Hepatocyte (in vitro differentiated cells): ENCODE measurements around the gene SF3B5. TPM values are rescaled to one million over a fixed set of nuclear protein-coding genes. Genes with fewer than 3 reads are reported as not detected.

Experiments used
- DNase-seq: peaks from one replicate; pipeline ENCODE4 v3.0.0-alpha.2; 2016; ENCODE audit warnings: low spot score
- H2AFZ ChIP-seq: fragments of 200-600 bp; sonication (generic); 2 replicates; pipeline ENCODE4 v1.6.0; 2016; ENCODE audit warnings: antibody characterized with exemption, mild to moderate bottlenecking
- H3K27ac ChIP-seq: fragments of 200-600 bp; sonication (generic); 2 replicates; pipeline ENCODE4 v1.5.1; 2016; ENCODE audit warnings: mild to moderate bottlenecking
- H3K27me3 ChIP-seq: fragments of 200-600 bp; sonication (generic); 2 replicates; pipeline ENCODE4 v1.6.1; 2016
- H3K36me3 ChIP-seq: fragments of 200-600 bp; sonication (generic); replicated peaks from 2 replicates; pipeline ENCODE4 v1.5.1; 2016; ENCODE audit warnings: low read depth; ENCODE audit not compliant: insufficient read depth
- H3K4me1 ChIP-seq: fragments of 200-600 bp; sonication (generic); 2 replicates; pipeline ENCODE4 v1.5.1; 2016; ENCODE audit warnings: mild to moderate bottlenecking, moderate library complexity; ENCODE audit not compliant: insufficient read depth
- H3K4me2 ChIP-seq: fragments of 200-600 bp; sonication (generic); 2 replicates; pipeline ENCODE4 v1.6.0; 2016
- H3K4me3 ChIP-seq: fragments of 200-600 bp; sonication (generic); 2 replicates; pipeline ENCODE4 v1.5.1; 2016; ENCODE audit warnings: mild to moderate bottlenecking
- H3K79me2 ChIP-seq: fragments of 200-600 bp; sonication (generic); 2 replicates; pipeline ENCODE4 v1.6.0; 2017; ENCODE audit warnings: mild to moderate bottlenecking
- H3K9me2 ChIP-seq: fragments of 200-600 bp; sonication (generic); replicated peaks from 2 replicates; pipeline ENCODE4 v1.6.0; 2017; ENCODE audit warnings: mild to moderate bottlenecking; ENCODE audit not compliant: insufficient read depth
- H3K9me3 ChIP-seq: fragments of 200-600 bp; sonication (generic); 2 replicates; pipeline ENCODE4 v1.5.1; 2016; ENCODE audit warnings: low read depth, mild to moderate bottlenecking
- H4K20me1 ChIP-seq: fragments of 200-600 bp; sonication (generic); 2 replicates; pipeline ENCODE4 v1.6.0; 2016; ENCODE audit warnings: mild to moderate bottlenecking; ENCODE audit not compliant: insufficient read depth, poor library complexity, severe bottlenecking
- CTCF ChIP-seq: fragments of 200-600 bp; sonication (generic); IDR thresholded peaks from 2 replicates; pipeline ENCODE4 v1.5.1; 2016; ENCODE audit warnings: antibody characterized with exemption, mild to moderate bottlenecking; ENCODE audit not compliant: poor library complexity
- EZH2 ChIP-seq: fragments of 200-600 bp; sonication (generic); IDR thresholded peaks from 2 replicates; pipeline ENCODE4 v1.6.1; 2016; ENCODE audit warnings: antibody characterized with exemption, mild to moderate bottlenecking, borderline replicate concordance
- EZH2phosphoT487 ChIP-seq: fragments of 200-600 bp; sonication (generic); IDR thresholded peaks from one replicate; pipeline ENCODE4 v1.6.1; 2018; ENCODE audit warnings: antibody characterized with exemption, mild to moderate bottlenecking, low read depth, moderate library complexity; ENCODE audit not compliant: unreplicated experiment, severe bottlenecking
- WGBS: methylation state at CpG from one replicate; pipeline ENCODE4 v1.1.6; 2016; ENCODE audit warnings: low lambda C conversion rate; ENCODE audit errors: missing lambda C conversion rate; 5-methylcytosine and 5-hydroxymethylcytosine counted together
- polyA plus RNA-seq: library from polyadenylated mRNA; unstranded; fragments of >200 nt; fragmentation: Nextera tagmentation; extraction: Ambion mirVana; gene quantifications from 2 replicates; pipeline ENCODE4 v1.2.1, GENCODE V29; 2016
- total RNA-seq: library from RNA; depleted of rRNA; stranded (reverse); fragments of >200 nt; gene quantifications from 2 replicates; pipeline ENCODE4 v1.2.3, GENCODE V29; 2014

The SF3B5 gene
- total and polyA plus RNA-seq, 2 experiments from 2014 or later = 147 to 155 TPM

GRCh38 chr6:144143106-144143505 is 47.7 kb upstream of the SF3B5 start:
- H3K4me2 ChIP-seq = no peak overlapping the region
- no peak overlapping the region for H3K27ac ChIP-seq
- peaks cover 8% of the 10 kb centered on the region for H3K27me3 ChIP-seq
- no peaks in the 10 kb centered on the region for H3K9me2 ChIP-seq
- no peaks in the 10 kb centered on the region for H4K20me1 ChIP-seq
- H3K36me3 ChIP-seq = no peaks in the 10 kb centered on the region
- H3K9me3 ChIP-seq = no peaks in the 10 kb centered on the region
- DNase-seq = no peak
- no peak overlapping the region for H2AFZ ChIP-seq
- no peaks in the 10 kb centered on the region for H3K4me1 ChIP-seq
- 100% methylated on average over 1 of the region's 1 CpG for WGBS
- H3K79me2 ChIP-seq = no peaks in the 10 kb centered on the region
- TF ChIP-seq EZH2 = no peak
- TF ChIP-seq CTCF = no peak
- no peak for TF ChIP-seq EZH2phosphoT487
- no peak overlapping the region for H3K4me3 ChIP-seq

- no peaks in the 10 kb centered on the region for H3K9me2 ChIP-seq
- H3K27me3 ChIP-seq = no peaks in the 10 kb centered on the region
- no peak overlapping the region for H3K4me2 ChIP-seq
- TF ChIP-seq CTCF (no peak), EZH2phosphoT487 (no peak), EZH2 (no peak)
- no peaks in the 10 kb centered on the region for H4K20me1 ChIP-seq
- no peak overlapping the region for H3K27ac ChIP-seq
- no peaks in the 10 kb centered on the region for H3K36me3 ChIP-seq
- no peaks in the 10 kb centered on the region for H3K4me1 ChIP-seq
- 78% methylated on average over 2 of the region's 2 CpGs for WGBS
- no peaks in the 10 kb centered on the region for H3K9me3 ChIP-seq
- DNase-seq = no peak
- no peak overlapping the region for H2AFZ ChIP-seq
- no peaks in the 10 kb centered on the region for H3K79me2 ChIP-seq
- H3K4me3 ChIP-seq = no peak overlapping the region
These were observed 46.1 kb upstream of the SF3B5 start for GRCh38 chr6:144141470-144141869.

GRCh38 chr6:144140867-144141266 is 45.5 kb upstream of the SF3B5 start:
- Histone ChIP-seq H2AFZ (no peak overlapping the region), H3K27ac (no peak overlapping the region), H3K9me3 (no peaks in the 10 kb centered on the region), H3K4me1 (no peaks in the 10 kb centered on the region), H3K4me2 (no peak overlapping the region), H3K4me3 (no peak overlapping the region), H3K9me2 (no peaks in the 10 kb centered on the region), H3K27me3 (no peaks in the 10 kb centered on the region), H4K20me1 (no peaks in the 10 kb centered on the region), H3K79me2 (no peaks in the 10 kb centered on the region), H3K36me3 (no peaks in the 10 kb centered on the region)
- 85% methylated on average over 2 of the region's 2 CpGs for WGBS
- DNase-seq = no peak
- TF ChIP-seq CTCF (no peak), EZH2phosphoT487 (no peak), EZH2 (no peak)

- Histone ChIP-seq H3K4me2 (no peak overlapping the region), H3K27me3 (no peaks in the 10 kb centered on the region), H3K9me2 (no peaks in the 10 kb centered on the region), H3K79me2 (no peaks in the 10 kb centered on the region), H3K9me3 (no peaks in the 10 kb centered on the region), H3K36me3 (no peaks in the 10 kb centered on the region), H3K4me3 (no peak overlapping the region), H3K4me1 (no peaks in the 10 kb centered on the region), H3K27ac (no peak overlapping the region), H2AFZ (no peak overlapping the region), H4K20me1 (no peaks in the 10 kb centered on the region)
- no peak for DNase-seq
- TF ChIP-seq EZH2 = no peak
- no peak for TF ChIP-seq EZH2phosphoT487
- WGBS = 93% methylated on average over 3 of the region's 3 CpGs
These were observed 44.4 kb upstream of the SF3B5 start for GRCh38 chr6:144139817-144140216.
